ENCODE measurements around the gene KCTD5. TPM values are rescaled to one million over a fixed set of nuclear protein-coding genes. Genes with fewer than 3 reads are reported as not detected.

KCTD5 gene
- total RNA-seq, 1 donor from 2014 or later = 10.4 TPM

Other genes starting within 250 kb of the KCTD5 start
- 0.67 TPM for gene TEDC2, start 222.4 kb upstream of the KCTD5 start, total RNA-seq
- gene NTN3, start 211.2 kb upstream of the KCTD5 start, total RNA-seq = 0.52 TPM
- gene TBC1D24, start 207.4 kb upstream of the KCTD5 start, total RNA-seq = 15.4 TPM
- 150 TPM for gene ATP6V0C, start 168.6 kb upstream of the KCTD5 start, total RNA-seq
- 15.8 TPM for gene AMDHD2, start 162.2 kb upstream of the KCTD5 start, total RNA-seq
- gene CEMP1, start 151.1 kb upstream of the KCTD5 start, total RNA-seq = not detected
- gene PDPK1, start 144.5 kb upstream of the KCTD5 start, total RNA-seq = 43.1 TPM
- gene PRSS27, start 37.7 kb downstream of the KCTD5 start, total RNA-seq = 0.12 TPM
- 292 TPM for gene SRRM2, start 70.1 kb downstream of the KCTD5 start, total RNA-seq
- 325 TPM for gene ELOB, start 94.8 kb downstream of the KCTD5 start, total RNA-seq
- gene PRSS33, start 105.0 kb downstream of the KCTD5 start, total RNA-seq = not detected
- gene PRSS41, start 115.9 kb downstream of the KCTD5 start, total RNA-seq = not detected
- not detected for gene PRSS21, start 134.7 kb downstream of the KCTD5 start, total RNA-seq
- 0.37 TPM for gene ZG16B, start 147.8 kb downstream of the KCTD5 start, total RNA-seq
- gene PRSS22, start 175.6 kb downstream of the KCTD5 start, total RNA-seq = not detected
- gene FLYWCH2, start 200.7 kb downstream of the KCTD5 start, total RNA-seq = 28.6 TPM
- 36.1 TPM for gene FLYWCH1, start 229.4 kb downstream of the KCTD5 start, total RNA-seq

All from left ventricle myocardium superior (tissue), 1 donor.